SK-N-SH (cell line): ENCODE results near the gene SCART1. TPM values are rescaled to one million over a fixed set of nuclear protein-coding genes. Genes with fewer than 3 reads are reported as not detected.

Source experiments
- CTCF ChIA-PET: fragments of 300-600, 350-600 bp; formaldehyde crosslinking; extraction: SDS; loops from one replicate; lab custom pipeline; 2021; lab: Yijun Ruan, JAX
- POLR2A ChIA-PET: fragments of 350-600 bp; sonication (Branson Sonifier 250); formaldehyde crosslinking; extraction: SDS; loops from one replicate; lab custom pipeline; 2020; ENCODE audit warnings: antibody characterized with exemption, inconsistent platforms; lab: Yijun Ruan, JAX
- DNase-seq: peaks from one replicate; pipeline ENCODE4 v3.0.0; 2012
- H2AFZ ChIP-seq: fragments of 200-600 bp; sonication (generic); 2 replicates; pipeline ENCODE4 v1.8.1; 2016; ENCODE audit warnings: antibody characterized with exemption, mild to moderate bottlenecking, low read depth
- H3F3A ChIP-seq: fragments of 200-600 bp; sonication (generic); replicated peaks from 2 replicates; pipeline ENCODE3; 2016; ENCODE audit warnings: antibody characterized with exemption, mild to moderate bottlenecking; ENCODE audit not compliant: insufficient read depth
- H3K27ac ChIP-seq, 2 experiments: fragments of 200-500 bp in 1 of 2; fragments of 200-600 bp in 1 of 2; sonication (Bioruptor generic) in 1 of 2; sonication (generic), shearing (Covaris generic) in 1 of 2; 2 replicates each; pipeline versions ENCODE4 v1.5.1 to v1.6.1; 2014 to 2016; ENCODE audit warnings: low read depth in 2 of 2, inconsistent platforms in 1 of 2, low read length in 1 of 2, mild to moderate bottlenecking in 1 of 2, mixed read lengths in 1 of 2
- H3K27me3 ChIP-seq: fragments of 200-600 bp; sonication (generic), shearing (Covaris generic); 2 replicates; pipeline ENCODE4 v1.6.1; 2016; ENCODE audit warnings: mixed run types; ENCODE audit not compliant: insufficient read depth
- H3K36me3 ChIP-seq, 2 experiments: fragments of 200-500 bp in 1 of 2; fragments of 200-600 bp in 1 of 2; sonication (Bioruptor generic) in 1 of 2; sonication (generic) in 1 of 2; replicated peaks in 1 of 2; 2 replicates each; pipeline versions ENCODE3 to v1.5.1; 2014 to 2016; ENCODE audit warnings: low read length in 1 of 2, mild to moderate bottlenecking in 1 of 2; ENCODE audit not compliant: insufficient read depth in 2 of 2, control insufficient read depth in 1 of 2
- H3K4me1 ChIP-seq, 2 experiments: fragments of 200-500 bp in 1 of 2; fragments of 200-600 bp in 1 of 2; sonication (Bioruptor generic) in 1 of 2; sonication (generic), shearing (Covaris generic) in 1 of 2; 2 replicates each; pipeline versions ENCODE4 v1.5.1 to v1.6.1; 2014 to 2016; ENCODE audit warnings: low read depth in 1 of 2, low read length in 1 of 2, mixed run types in 1 of 2; ENCODE audit not compliant: insufficient read depth in 2 of 2, control insufficient read depth in 1 of 2
- H3K4me2 ChIP-seq: fragments of 200-600 bp; sonication (generic), shearing (Covaris generic); 2 replicates; pipeline ENCODE4 v1.6.1; 2017; ENCODE audit warnings: mixed run types
- H3K4me3 ChIP-seq, 2 experiments: fragments of 200-500 bp in 1 of 2; fragments of 200-600 bp in 1 of 2; sonication (Bioruptor generic) in 1 of 2; sonication (generic), shearing (Covaris generic) in 1 of 2; 2 replicates each; pipeline versions ENCODE4 v1.5.1 to v1.8.1; 2014 to 2016; ENCODE audit warnings: low read depth in 2 of 2, inconsistent platforms in 1 of 2, low read length in 1 of 2, mild to moderate bottlenecking in 1 of 2, mixed read lengths in 1 of 2, moderate library complexity in 1 of 2
- H3K79me2 ChIP-seq: fragments of 200-600 bp; sonication (generic); 2 replicates; pipeline ENCODE4 v1.8.1; 2017; ENCODE audit warnings: mild to moderate bottlenecking; ENCODE audit not compliant: insufficient read depth
- H3K9ac ChIP-seq: fragments of 200-600 bp; sonication (generic); 2 replicates; pipeline ENCODE4 v1.6.1; 2017; ENCODE audit warnings: mixed run types
- H3K9me2 ChIP-seq: fragments of 200-600 bp; sonication (generic); 2 replicates; pipeline ENCODE4 v1.6.1; 2017; ENCODE audit warnings: mixed run types
- H3K9me3 ChIP-seq: fragments of 200-600 bp; sonication (generic); 2 replicates; pipeline ENCODE4 v1.6.1; 2017; ENCODE audit warnings: mixed run types, mild to moderate bottlenecking, moderate library complexity
- H4K20me1 ChIP-seq: fragments of 200-600 bp; sonication (generic); 2 replicates; pipeline ENCODE4 v1.6.1; 2017; ENCODE audit warnings: mild to moderate bottlenecking, mixed run types; ENCODE audit not compliant: insufficient read depth
- ELF1 ChIP-seq: IDR thresholded peaks from 2 replicates; pipeline ENCODE4 v1.4.0; 2012
- EZH2phosphoT487 ChIP-seq: fragments of 200-600 bp; sonication (generic); IDR thresholded peaks from 2 replicates; pipeline ENCODE4 v1.6.1; 2017; ENCODE audit warnings: low read depth, mixed run types, mild to moderate bottlenecking, antibody characterized with exemption, moderate library complexity, borderline replicate concordance
- FOSL2 ChIP-seq: IDR thresholded peaks from 2 replicates; pipeline ENCODE4 v1.4.0; 2012; ENCODE audit warnings: low read depth, mild to moderate bottlenecking, moderate library complexity, borderline replicate concordance
- FOXJ3 ChIP-seq: sonication (generic); formaldehyde crosslinking; IDR thresholded peaks from 2 replicates; pipeline ENCODE4 v1.5.1; 2020; ENCODE audit warnings: mild to moderate bottlenecking, missing genetic modification reagents
- GABPA ChIP-seq: IDR thresholded peaks from 2 replicates; pipeline ENCODE4 v1.4.0; 2012; ENCODE audit warnings: low read depth, mild to moderate bottlenecking
- JUND ChIP-seq: IDR thresholded peaks from 2 replicates; pipeline ENCODE4 v1.4.0; 2012
- MXI1 ChIP-seq: IDR thresholded peaks from 2 replicates; pipeline ENCODE4 v1.6.1; 2012; ENCODE audit warnings: mild to moderate bottlenecking, low read depth, low read length, improper control_type of control experiment
- NRF1 ChIP-seq: IDR thresholded peaks from 2 replicates; pipeline ENCODE4 v1.6.1; 2012; ENCODE audit warnings: low read depth, mild to moderate bottlenecking, low read length
- RAD21 ChIP-seq: IDR thresholded peaks from 2 replicates; pipeline ENCODE4 v1.6.1; 2012; ENCODE audit warnings: mild to moderate bottlenecking, low read length
- RCOR1 ChIP-seq: fragments of 150-350 bp; IDR thresholded peaks from 2 replicates; pipeline ENCODE4 v1.6.1; 2017; ENCODE audit warnings: antibody characterized with exemption, low read length
- SIN3A ChIP-seq: IDR thresholded peaks from 2 replicates; pipeline ENCODE4 v1.6.1; 2012; ENCODE audit warnings: low read depth, mild to moderate bottlenecking, low read length, moderate library complexity, borderline replicate concordance
- TAF1 ChIP-seq: IDR thresholded peaks from 2 replicates; pipeline ENCODE4 v1.6.1; 2012; ENCODE audit warnings: low read depth, mild to moderate bottlenecking, low read length, moderate library complexity, borderline replicate concordance
- TCF12 ChIP-seq: IDR thresholded peaks from 2 replicates; pipeline ENCODE4 v1.4.0; 2012
- YY1 ChIP-seq: IDR thresholded peaks from 2 replicates; pipeline ENCODE4 v1.4.0; 2012; ENCODE audit warnings: low read depth, mild to moderate bottlenecking
- WGBS: methylation state at CpG from one replicate; pipeline ENCODE4 v1.1.6; 2017; ENCODE audit warnings: low lambda C conversion rate; 5-methylcytosine and 5-hydroxymethylcytosine counted together
- polyA plus RNA-seq, 3 experiments: library from polyadenylated mRNA; depleted of rRNA; stranded (reverse); fragments of >200 nt; gene quantifications; 2 replicates each; pipeline ENCODE4 v1.2.3, GENCODE V29; 2012
- TF ChIP-seq, protein P1 (sequence below): IDR thresholded peaks from 2 replicates; pipeline ENCODE4 v1.4.0; 2012; ENCODE audit warnings: low read depth, borderline replicate concordance
- TF ChIP-seq, protein P2 (sequence below): IDR thresholded peaks from 2 replicates; pipeline ENCODE4 v1.4.0; 2012; ENCODE audit warnings: low read depth, borderline replicate concordance
- TF ChIP-seq, protein P3 (sequence below): fragments of 150-350 bp; IDR thresholded peaks from 2 replicates; pipeline ENCODE4 v1.6.1; 2017; ENCODE audit warnings: antibody characterized with exemption, low read length, low read depth, borderline replicate concordance
- TF ChIP-seq, protein P4 (sequence below): fragments of 150-350 bp; IDR thresholded peaks from 2 replicates; pipeline ENCODE4 v1.6.1; 2016; ENCODE audit warnings: mild to moderate bottlenecking, low read depth, low read length

SCART1 gene
- polyA plus RNA-seq, 1 of the 3 experiments (the other 2 are of a cell fraction): 2.1 TPM

DNA sequence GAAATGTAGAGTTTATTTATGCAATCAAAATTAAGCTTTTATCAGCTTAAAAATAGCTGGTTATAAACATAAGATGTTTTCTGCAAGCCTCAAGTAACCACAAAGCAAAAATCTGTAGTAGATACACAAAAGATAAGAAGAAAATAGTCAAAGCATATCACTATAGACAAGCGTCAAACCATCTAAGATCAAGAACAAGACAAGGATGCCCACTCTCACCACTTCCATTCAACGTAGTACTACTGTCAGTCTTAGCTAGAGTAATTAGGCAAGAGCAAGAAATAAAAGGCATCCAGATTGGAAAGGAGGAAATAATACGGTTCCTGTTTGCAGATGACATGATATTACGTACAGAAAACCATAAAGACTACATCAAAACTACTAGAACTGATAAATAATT is 56.0 kb downstream of the SCART1 start:
- CTCF ChIA-PET: interaction anchor here (1.2 kb wide), 1 partner anchor 10 kb away, joined by 4 read pairs; no protein-coding TSS in a partner anchor

DNA sequence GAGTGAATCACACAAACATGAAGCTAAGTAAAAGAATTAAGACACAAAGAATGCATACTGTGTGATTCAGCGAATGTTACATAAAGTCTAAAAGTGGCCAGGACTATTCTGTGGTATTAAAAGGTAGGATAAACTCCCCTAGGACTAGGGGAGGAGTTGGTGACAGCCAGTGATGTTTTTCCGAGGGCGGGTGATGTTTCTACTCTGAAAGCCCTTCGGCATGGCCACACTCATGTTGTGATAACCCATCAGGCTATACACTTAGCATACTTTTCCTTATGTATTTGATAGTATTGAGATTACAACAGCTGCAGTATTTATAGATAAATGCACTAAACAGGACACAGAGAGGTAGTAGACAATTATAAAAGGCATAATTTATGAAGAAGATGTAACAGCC is 57.7 kb downstream of the SCART1 start:
- Histone ChIP-seq H3K79me2 (no peaks in the 10 kb centered on the region), H3K27me3 (no peaks in the 10 kb centered on the region), H3K9ac (no peak overlapping the region), H3K4me3 (no peak overlapping the region), H3K4me1 (no peaks in the 10 kb centered on the region), H3K9me3 (no peaks in the 10 kb centered on the region), H2AFZ (no peak overlapping the region), H3F3A (no peaks in the 10 kb centered on the region), H3K4me2 (no peak overlapping the region), H4K20me1 (no peaks in the 10 kb centered on the region), H3K27ac (no peak overlapping the region), H3K36me3 (no peaks in the 10 kb centered on the region), H3K9me2 (no peaks in the 10 kb centered on the region)
- ChIA-PET CTCF (no interaction called here), POLR2A (no interaction called here)
- DNase-seq: no peak
- TF ChIP-seq FOXJ3: no peak
- TF ChIP-seq, protein P1, sequence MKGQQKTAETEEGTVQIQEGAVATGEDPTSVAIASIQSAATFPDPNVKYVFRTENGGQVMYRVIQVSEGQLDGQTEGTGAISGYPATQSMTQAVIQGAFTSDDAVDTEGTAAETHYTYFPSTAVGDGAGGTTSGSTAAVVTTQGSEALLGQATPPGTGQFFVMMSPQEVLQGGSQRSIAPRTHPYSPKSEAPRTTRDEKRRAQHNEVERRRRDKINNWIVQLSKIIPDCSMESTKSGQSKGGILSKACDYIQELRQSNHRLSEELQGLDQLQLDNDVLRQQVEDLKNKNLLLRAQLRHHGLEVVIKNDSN: no peak
- TF ChIP-seq, protein P2, sequence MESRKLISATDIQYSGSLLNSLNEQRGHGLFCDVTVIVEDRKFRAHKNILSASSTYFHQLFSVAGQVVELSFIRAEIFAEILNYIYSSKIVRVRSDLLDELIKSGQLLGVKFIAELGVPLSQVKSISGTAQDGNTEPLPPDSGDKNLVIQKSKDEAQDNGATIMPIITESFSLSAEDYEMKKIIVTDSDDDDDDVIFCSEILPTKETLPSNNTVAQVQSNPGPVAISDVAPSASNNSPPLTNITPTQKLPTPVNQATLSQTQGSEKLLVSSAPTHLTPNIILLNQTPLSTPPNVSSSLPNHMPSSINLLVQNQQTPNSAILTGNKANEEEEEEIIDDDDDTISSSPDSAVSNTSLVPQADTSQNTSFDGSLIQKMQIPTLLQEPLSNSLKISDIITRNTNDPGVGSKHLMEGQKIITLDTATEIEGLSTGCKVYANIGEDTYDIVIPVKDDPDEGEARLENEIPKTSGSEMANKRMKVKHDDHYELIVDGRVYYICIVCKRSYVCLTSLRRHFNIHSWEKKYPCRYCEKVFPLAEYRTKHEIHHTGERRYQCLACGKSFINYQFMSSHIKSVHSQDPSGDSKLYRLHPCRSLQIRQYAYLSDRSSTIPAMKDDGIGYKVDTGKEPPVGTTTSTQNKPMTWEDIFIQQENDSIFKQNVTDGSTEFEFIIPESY: no peak
- TF ChIP-seq NRF1: no peak
- TF ChIP-seq TAF1: no peak
- TF ChIP-seq RCOR1: no peak
- TF ChIP-seq JUND: no peak
- WGBS: 0% methylated on average over 4 of the region's 4 CpGs

More for the DNA sequence above, 56.0 kb downstream of the SCART1 start:
- Histone ChIP-seq H3K36me3 (no peaks in the 10 kb centered on the region), H2AFZ (no peak overlapping the region), H3K27ac (no peak overlapping the region), H3K9ac (no peak overlapping the region), H3K4me3 (no peak overlapping the region), H3K4me2 (no peak overlapping the region), H3F3A (no peaks in the 10 kb centered on the region), H4K20me1 (no peaks in the 10 kb centered on the region), H3K9me3 (no peaks in the 10 kb centered on the region), H3K9me2 (no peaks in the 10 kb centered on the region), H3K27me3 (no peaks in the 10 kb centered on the region), H3K79me2 (no peaks in the 10 kb centered on the region), H3K4me1 (no peaks in the 10 kb centered on the region)
- WGBS: 13% methylated on average over 4 of the region's 4 CpGs
- TF ChIP-seq TCF12: no peak
- POLR2A ChIA-PET: no interaction called here
- DNase-seq: no peak

DNA sequence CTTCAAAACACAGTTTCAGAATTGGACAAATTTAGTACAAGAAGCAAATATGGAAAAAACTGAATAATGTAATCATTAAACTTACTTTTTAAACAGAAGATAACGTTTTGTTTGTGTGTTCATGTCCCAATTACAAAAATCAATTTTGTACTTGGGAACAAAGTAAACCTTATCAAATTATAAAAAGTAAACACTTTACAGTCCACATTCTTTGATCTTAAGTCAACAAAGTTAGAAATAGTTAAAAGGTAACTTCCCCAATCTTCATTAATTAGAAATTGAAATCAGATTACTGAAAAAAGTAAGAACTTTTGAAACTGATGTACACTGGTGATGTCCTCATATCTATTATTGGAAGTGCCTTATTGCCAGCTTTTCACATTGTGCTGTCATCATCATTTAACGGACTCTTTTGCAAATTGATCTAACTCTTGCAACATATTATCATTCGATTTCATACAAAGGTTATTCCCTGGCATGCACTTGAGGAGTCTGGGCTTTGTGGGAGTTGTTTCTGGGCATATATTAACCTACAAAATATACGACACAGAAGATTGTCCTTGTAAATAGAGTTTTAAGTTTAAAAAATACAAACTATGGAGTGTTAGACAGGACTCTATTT is 58.3 kb downstream of the SCART1 start:
- no peaks in the 10 kb centered on the region for H3K36me3 ChIP-seq
- 10% methylated on average over 4 of the region's 4 CpGs for WGBS
- ChIA-PET POLR2A (no interaction called here), CTCF (no interaction called here)
- H3K9me2 ChIP-seq: no peaks in the 10 kb centered on the region
- no peak for DNase-seq
- H3K27me3 ChIP-seq: no peaks in the 10 kb centered on the region
- H3K79me2 ChIP-seq: no peaks in the 10 kb centered on the region
- no peak overlapping the region for H3K27ac ChIP-seq
- no peaks in the 10 kb centered on the region for H3F3A ChIP-seq
- no peaks in the 10 kb centered on the region for H3K4me1 ChIP-seq
- H3K4me3 ChIP-seq: no peak overlapping the region
- no peak overlapping the region for H3K9ac ChIP-seq
- no peak overlapping the region for H2AFZ ChIP-seq
- no peaks in the 10 kb centered on the region for H3K9me3 ChIP-seq
- H3K4me2 ChIP-seq: no peak overlapping the region
- H4K20me1 ChIP-seq: no peaks in the 10 kb centered on the region
- TF ChIP-seq EZH2phosphoT487 (no peak), YY1 (no peak), MXI1 (no peak), SIN3A (no peak), FOSL2 (no peak), RCOR1 (no peak), ELF1 (no peak), RAD21 (no peak), JUND (no peak), NRF1 (no peak), FOXJ3 (no peak), GABPA (no peak)
- TF ChIP-seq, protein P3, sequence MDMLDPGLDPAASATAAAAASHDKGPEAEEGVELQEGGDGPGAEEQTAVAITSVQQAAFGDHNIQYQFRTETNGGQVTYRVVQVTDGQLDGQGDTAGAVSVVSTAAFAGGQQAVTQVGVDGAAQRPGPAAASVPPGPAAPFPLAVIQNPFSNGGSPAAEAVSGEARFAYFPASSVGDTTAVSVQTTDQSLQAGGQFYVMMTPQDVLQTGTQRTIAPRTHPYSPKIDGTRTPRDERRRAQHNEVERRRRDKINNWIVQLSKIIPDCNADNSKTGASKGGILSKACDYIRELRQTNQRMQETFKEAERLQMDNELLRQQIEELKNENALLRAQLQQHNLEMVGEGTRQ: no peak
- TF ChIP-seq, protein P4, sequence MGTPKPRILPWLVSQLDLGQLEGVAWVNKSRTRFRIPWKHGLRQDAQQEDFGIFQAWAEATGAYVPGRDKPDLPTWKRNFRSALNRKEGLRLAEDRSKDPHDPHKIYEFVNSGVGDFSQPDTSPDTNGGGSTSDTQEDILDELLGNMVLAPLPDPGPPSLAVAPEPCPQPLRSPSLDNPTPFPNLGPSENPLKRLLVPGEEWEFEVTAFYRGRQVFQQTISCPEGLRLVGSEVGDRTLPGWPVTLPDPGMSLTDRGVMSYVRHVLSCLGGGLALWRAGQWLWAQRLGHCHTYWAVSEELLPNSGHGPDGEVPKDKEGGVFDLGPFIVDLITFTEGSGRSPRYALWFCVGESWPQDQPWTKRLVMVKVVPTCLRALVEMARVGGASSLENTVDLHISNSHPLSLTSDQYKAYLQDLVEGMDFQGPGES: no peak
